ENCODE results near the gene PKIB. TPM values are rescaled to one million over a fixed set of nuclear protein-coding genes. Genes with fewer than 3 reads are reported as not detected.
A peak's percentile ranks its signal among the peaks of the same experiment; 100 is the strongest.
"Not testable (repeated sequence)": the region's sequence is repeated elsewhere in the genome, so short reads cannot be mapped to it uniquely, and the experiment has no call there.

The PKIB gene
- polyA plus RNA-seq, 1 donor (not counting 4 experiments of a cell fraction or from before 2014, with no cell fraction given), result 8.7 TPM

DNA sequence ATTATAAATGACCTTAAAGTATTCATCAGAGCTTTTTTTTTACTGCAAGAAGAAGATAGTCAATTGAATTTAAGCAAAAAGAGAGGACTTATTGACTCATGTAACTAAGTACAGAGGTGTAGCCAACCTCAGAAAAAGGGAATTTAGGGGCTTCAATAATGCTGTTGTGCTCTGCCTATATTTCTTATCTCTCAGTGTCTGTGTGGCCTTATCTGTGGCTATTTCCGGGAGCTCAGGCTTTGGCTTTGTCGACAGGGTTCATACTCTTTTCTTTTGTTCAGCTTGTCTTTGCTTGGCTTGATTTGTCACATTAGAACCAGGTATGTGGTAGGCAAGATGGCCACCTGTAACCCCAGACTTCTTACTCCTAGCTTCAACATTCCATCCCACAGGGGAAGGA lies 130.7 kb downstream of the PKIB start:
- Histone ChIP-seq H3K36me3 (ENCODE audit: control insufficient read depth in 2 of 2, extremely low read depth in 1 of 2, insufficient read depth in 2 of 2, low read length in 2 of 2) (no peaks in the 10 kb centered on the region), H3K79me2 (ENCODE audit: control insufficient read depth, insufficient read depth, low read length) (no peaks in the 10 kb centered on the region), H3K4me2 (ENCODE audit: control insufficient read depth, extremely low read depth, insufficient read depth, low read depth, low read length) (no peak overlapping the region), H2AFZ (ENCODE audit: control insufficient read depth, low read length) (no peak overlapping the region), H3K9ac (ENCODE audit: control insufficient read depth, extremely low read depth, insufficient read depth, low read length) (no peak overlapping the region), H3K4me3 (ENCODE audit: control insufficient read depth in 2 of 3, extremely low read depth in 1 of 3, insufficient read depth in 2 of 3, low read depth in 1 of 3, low read length in 3 of 3) (no peak overlapping the region), H4K20me1 (ENCODE audit: control insufficient read depth, extremely low read depth, insufficient read depth, low read length) (no peaks in the 10 kb centered on the region), H3K9me3 (ENCODE audit: control insufficient read depth, low read depth, low read length) (no peaks in the 10 kb centered on the region), H3K4me1 (ENCODE audit: control insufficient read depth, extremely low read depth, insufficient read depth, low read length) (peaks cover 9% of the 10 kb centered on the region), H3K27ac (ENCODE audit: control insufficient read depth, insufficient read depth, low read length) (no peak overlapping the region), H3K27me3 (ENCODE audit: control insufficient read depth, extremely low read depth, insufficient read depth, low read length) (no peaks in the 10 kb centered on the region), H3K9me1 (ENCODE audit: control insufficient read depth, extremely low read depth, insufficient read depth, low read length) (no peaks in the 10 kb centered on the region)
- TF ChIP-seq, protein P1, sequence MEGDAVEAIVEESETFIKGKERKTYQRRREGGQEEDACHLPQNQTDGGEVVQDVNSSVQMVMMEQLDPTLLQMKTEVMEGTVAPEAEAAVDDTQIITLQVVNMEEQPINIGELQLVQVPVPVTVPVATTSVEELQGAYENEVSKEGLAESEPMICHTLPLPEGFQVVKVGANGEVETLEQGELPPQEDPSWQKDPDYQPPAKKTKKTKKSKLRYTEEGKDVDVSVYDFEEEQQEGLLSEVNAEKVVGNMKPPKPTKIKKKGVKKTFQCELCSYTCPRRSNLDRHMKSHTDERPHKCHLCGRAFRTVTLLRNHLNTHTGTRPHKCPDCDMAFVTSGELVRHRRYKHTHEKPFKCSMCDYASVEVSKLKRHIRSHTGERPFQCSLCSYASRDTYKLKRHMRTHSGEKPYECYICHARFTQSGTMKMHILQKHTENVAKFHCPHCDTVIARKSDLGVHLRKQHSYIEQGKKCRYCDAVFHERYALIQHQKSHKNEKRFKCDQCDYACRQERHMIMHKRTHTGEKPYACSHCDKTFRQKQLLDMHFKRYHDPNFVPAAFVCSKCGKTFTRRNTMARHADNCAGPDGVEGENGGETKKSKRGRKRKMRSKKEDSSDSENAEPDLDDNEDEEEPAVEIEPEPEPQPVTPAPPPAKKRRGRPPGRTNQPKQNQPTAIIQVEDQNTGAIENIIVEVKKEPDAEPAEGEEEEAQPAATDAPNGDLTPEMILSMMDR (optimal IDR thresholded peaks at IDR 0.05 in 1 of 3, IDR thresholded peaks at IDR 0.05 in 1 of 3, conservative IDR thresholded peaks at IDR 0.05 in 1 of 3; ENCODE audit: extremely low read depth in 1 of 3, insufficient read depth in 2 of 3, low read length in 3 of 3), result no peak
- TF ChIP-seq EZH2 (IDR thresholded peaks at IDR 0.05; ENCODE audit: low read length), result no peak
- FAIRE-seq (no peak), DNase-seq (ENCODE audit: low read depth, low spot score) (no peak)
- dilution Hi-C loops (cut with MboI; ENCODE audit: extremely low pct_ligation_motif_present, low sequenced_read_pairs), result no loop called here

DNA sequence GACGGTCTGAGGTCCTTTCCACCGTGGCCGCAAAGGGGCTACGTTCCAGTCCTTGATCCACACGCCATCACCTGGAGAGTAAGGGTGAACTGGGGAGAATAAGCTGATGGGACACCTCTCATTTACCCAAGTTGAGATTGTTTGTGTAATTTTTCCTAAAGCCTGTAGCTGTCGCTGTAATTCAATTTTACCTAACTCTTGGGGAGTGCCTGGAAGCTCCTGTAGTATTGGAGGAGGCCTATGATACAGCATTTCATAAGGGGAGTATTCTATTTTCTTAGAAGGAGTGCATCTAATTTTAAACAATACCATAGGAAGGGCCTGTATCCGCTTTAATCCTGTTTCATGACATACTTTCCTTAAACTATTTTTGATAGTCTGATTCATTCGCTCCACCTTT lies 134.0 kb downstream of the PKIB start:
- TF ChIP-seq, protein P1 (optimal IDR thresholded peaks at IDR 0.05 in 1 of 3, IDR thresholded peaks at IDR 0.05 in 1 of 3, conservative IDR thresholded peaks at IDR 0.05 in 1 of 3; ENCODE audit: extremely low read depth in 1 of 3, insufficient read depth in 2 of 3, low read length in 3 of 3), result peak in 2 of 3 experiments; percentile 30 to 46
- H3K36me3 ChIP-seq (ENCODE audit: control insufficient read depth in 2 of 2, extremely low read depth in 1 of 2, insufficient read depth in 2 of 2, low read length in 2 of 2); H3K27me3 ChIP-seq (ENCODE audit: control insufficient read depth, extremely low read depth, insufficient read depth, low read length); H3K4me3 ChIP-seq (ENCODE audit: control insufficient read depth in 2 of 3, extremely low read depth in 1 of 3, insufficient read depth in 2 of 3, low read depth in 1 of 3, low read length in 3 of 3); H3K9me1 ChIP-seq (ENCODE audit: control insufficient read depth, extremely low read depth, insufficient read depth, low read length); H3K27ac ChIP-seq (ENCODE audit: control insufficient read depth, insufficient read depth, low read length); dilution Hi-C loops (cut with MboI; ENCODE audit: extremely low pct_ligation_motif_present, low sequenced_read_pairs); H3K9ac ChIP-seq (ENCODE audit: control insufficient read depth, extremely low read depth, insufficient read depth, low read length); H3K4me2 ChIP-seq (ENCODE audit: control insufficient read depth, extremely low read depth, insufficient read depth, low read depth, low read length); FAIRE-seq; H3K9me3 ChIP-seq (ENCODE audit: control insufficient read depth, low read depth, low read length); H2AFZ ChIP-seq (ENCODE audit: control insufficient read depth, low read length); DNase-seq (ENCODE audit: low read depth, low spot score); H3K4me1 ChIP-seq (ENCODE audit: control insufficient read depth, extremely low read depth, insufficient read depth, low read length); H3K79me2 ChIP-seq (ENCODE audit: control insufficient read depth, insufficient read depth, low read length); H4K20me1 ChIP-seq (ENCODE audit: control insufficient read depth, extremely low read depth, insufficient read depth, low read length): not testable (repeated sequence)

DNA sequence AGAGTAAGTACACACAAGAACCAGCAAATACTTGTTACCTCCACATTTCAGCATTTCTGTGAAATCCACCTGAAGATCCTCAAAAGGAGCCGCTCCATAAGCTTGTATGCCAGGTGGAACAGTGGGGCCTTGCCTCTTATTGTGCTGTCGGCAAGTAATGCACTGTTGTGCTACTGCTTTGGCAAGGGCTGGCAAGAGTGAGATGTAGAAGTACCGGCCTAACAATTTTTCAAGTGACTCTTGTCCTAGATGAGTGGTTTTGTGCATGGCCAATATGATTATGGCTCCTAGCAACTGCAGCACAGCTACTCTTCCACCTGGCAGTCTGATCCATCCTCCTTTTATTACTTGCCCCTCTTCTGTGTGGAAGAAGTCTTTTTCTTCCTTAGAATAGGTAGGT lies 134.7 kb downstream of the PKIB start:
- H3K27ac ChIP-seq (ENCODE audit: control insufficient read depth, insufficient read depth, low read length); DNase-seq (ENCODE audit: low read depth, low spot score); H3K4me2 ChIP-seq (ENCODE audit: control insufficient read depth, extremely low read depth, insufficient read depth, low read depth, low read length); H3K9me3 ChIP-seq (ENCODE audit: control insufficient read depth, low read depth, low read length); H3K9ac ChIP-seq (ENCODE audit: control insufficient read depth, extremely low read depth, insufficient read depth, low read length); H3K9me1 ChIP-seq (ENCODE audit: control insufficient read depth, extremely low read depth, insufficient read depth, low read length); H3K36me3 ChIP-seq (ENCODE audit: control insufficient read depth in 2 of 2, extremely low read depth in 1 of 2, insufficient read depth in 2 of 2, low read length in 2 of 2); H4K20me1 ChIP-seq (ENCODE audit: control insufficient read depth, extremely low read depth, insufficient read depth, low read length); H2AFZ ChIP-seq (ENCODE audit: control insufficient read depth, low read length); H3K27me3 ChIP-seq (ENCODE audit: control insufficient read depth, extremely low read depth, insufficient read depth, low read length); FAIRE-seq; H3K4me3 ChIP-seq (ENCODE audit: control insufficient read depth in 2 of 3, extremely low read depth in 1 of 3, insufficient read depth in 2 of 3, low read depth in 1 of 3, low read length in 3 of 3); H3K79me2 ChIP-seq (ENCODE audit: control insufficient read depth, insufficient read depth, low read length); dilution Hi-C loops (cut with MboI; ENCODE audit: extremely low pct_ligation_motif_present, low sequenced_read_pairs); H3K4me1 ChIP-seq (ENCODE audit: control insufficient read depth, extremely low read depth, insufficient read depth, low read length): not testable (repeated sequence)
